Fibroblast of lung (primary cell): ENCODE data around the gene RRBP1. TPM values are rescaled to one million over a fixed set of nuclear protein-coding genes. Genes with fewer than 3 reads are reported as not detected.

ENCODE experiments used
- DNase-seq, 2 donors: peaks; one replicate each; pipeline versions ENCODE4 v3.0.0 to v3.0.0-alpha.2; 2010; ENCODE audit warnings: low read depth in 2 of 2
- H2AFZ ChIP-seq: 2 replicates; pipeline ENCODE4 v1.5.1; 2012; ENCODE audit warnings: low read length, control low read depth, inconsistent platforms
- H3K27ac ChIP-seq: 2 replicates; pipeline ENCODE4 v1.5.1; 2011; ENCODE audit warnings: low read length, control low read depth; ENCODE audit not compliant: insufficient read depth
- H3K27me3 ChIP-seq: 2 replicates; pipeline ENCODE4 v1.5.1; 2011; ENCODE audit warnings: mild to moderate bottlenecking, low read length; ENCODE audit not compliant: control insufficient read depth, insufficient read depth
- H3K36me3 ChIP-seq: 2 replicates; pipeline ENCODE4 v1.5.1; 2011; ENCODE audit warnings: low read length; ENCODE audit not compliant: control insufficient read depth, insufficient read depth
- H3K4me1 ChIP-seq: 2 replicates; pipeline ENCODE4 v1.5.1; 2011; ENCODE audit warnings: low read length; ENCODE audit not compliant: control insufficient read depth, insufficient read depth; ENCODE audit errors: extremely low read depth
- H3K4me2 ChIP-seq: 2 replicates; pipeline ENCODE4 v1.5.1; 2011; ENCODE audit warnings: low read length, control low read depth; ENCODE audit not compliant: insufficient read depth; ENCODE audit errors: extremely low read depth
- H3K4me3 ChIP-seq, 4 experiments: fragments of 200-600 bp in 1 of 4; sonication (generic) in 1 of 4; replicated peaks in 1 of 4; 2 replicates each; pipeline ENCODE4 v1.5.1; 2011 to 2016; ENCODE audit warnings: low read length in 4 of 4, low read depth in 3 of 4, mild to moderate bottlenecking in 3 of 4, control low read depth in 2 of 4, inconsistent platforms in 1 of 4, mixed read lengths in 1 of 4; ENCODE audit not compliant: insufficient read depth in 1 of 4; ENCODE audit errors: control extremely low read depth in 1 of 4
- H3K79me2 ChIP-seq: 2 replicates; pipeline ENCODE4 v1.5.1; 2012; ENCODE audit warnings: mild to moderate bottlenecking, low read length, inconsistent platforms; ENCODE audit not compliant: control insufficient read depth, insufficient read depth
- H3K9ac ChIP-seq: 2 replicates; pipeline ENCODE4 v1.5.1; 2011; ENCODE audit warnings: mild to moderate bottlenecking, low read length, control low read depth; ENCODE audit not compliant: insufficient read depth
- H3K9me3 ChIP-seq: 2 replicates; pipeline ENCODE4 v1.5.1; 2012; ENCODE audit warnings: low read depth, low read length; ENCODE audit not compliant: control insufficient read depth, insufficient read depth
- H4K20me1 ChIP-seq: 2 replicates; pipeline ENCODE4 v1.5.1; 2011; ENCODE audit warnings: low read length; ENCODE audit not compliant: control insufficient read depth, insufficient read depth; ENCODE audit errors: extremely low read depth
- EZH2 ChIP-seq: IDR thresholded peaks from 2 replicates; pipeline ENCODE4 v1.5.1; 2012; ENCODE audit warnings: low read length, control low read depth, mild to moderate bottlenecking; ENCODE audit errors: missing control alignments
- polyA plus RNA-seq, 2 donors: library from polyadenylated mRNA; depleted of rRNA in 1 of 2; stranded (reverse) in 1 of 2; unstranded in 1 of 2; fragments of >200 nt; gene quantifications; 2 replicates each; pipeline ENCODE4 v1.2.1, GENCODE V29; 2011 to 2012; ENCODE audit warnings: missing spikeins in 1 of 2
- total RNA-seq: library from RNA; depleted of rRNA; stranded (reverse); fragments of >200 nt; gene quantifications from 2 replicates; pipeline ENCODE4 v1.2.1, GENCODE V29; 2014
- TF ChIP-seq, protein P1 (sequence below), 2 donors: IDR thresholded peaks in 1 of 2; conservative IDR thresholded peaks in 1 of 2; 1 replicate in 1 of 2; 2 replicates in 1 of 2; pipeline ENCODE4 v1.5.1; 2011 to 2012; ENCODE audit warnings: low read length in 2 of 2, control low read depth in 1 of 2, inconsistent platforms in 1 of 2, low read depth in 1 of 2, mild to moderate bottlenecking in 1 of 2

RRBP1 gene
- total and polyA plus RNA-seq, 2 donors (not counting 1 experiment from before 2014, with no cell fraction given) = 169 to 233 TPM

GRCh38 chr20:17712201-17712600 is 30.2 kb upstream of the RRBP1 start:
- Histone ChIP-seq H3K9ac (no peak overlapping the region), H3K9me3 (no peaks in the 10 kb centered on the region), H4K20me1 (no peaks in the 10 kb centered on the region), H3K36me3 (no peaks in the 10 kb centered on the region), H3K4me2 (no peak overlapping the region), H2AFZ (no peak overlapping the region), H3K4me3 (no peak overlapping the region), H3K27me3 (peaks cover 4% of the 10 kb centered on the region), H3K79me2 (no peaks in the 10 kb centered on the region), H3K27ac (no peak overlapping the region), H3K4me1 (no peaks in the 10 kb centered on the region)
- no peak for TF ChIP-seq EZH2
- TF ChIP-seq, protein P1, sequence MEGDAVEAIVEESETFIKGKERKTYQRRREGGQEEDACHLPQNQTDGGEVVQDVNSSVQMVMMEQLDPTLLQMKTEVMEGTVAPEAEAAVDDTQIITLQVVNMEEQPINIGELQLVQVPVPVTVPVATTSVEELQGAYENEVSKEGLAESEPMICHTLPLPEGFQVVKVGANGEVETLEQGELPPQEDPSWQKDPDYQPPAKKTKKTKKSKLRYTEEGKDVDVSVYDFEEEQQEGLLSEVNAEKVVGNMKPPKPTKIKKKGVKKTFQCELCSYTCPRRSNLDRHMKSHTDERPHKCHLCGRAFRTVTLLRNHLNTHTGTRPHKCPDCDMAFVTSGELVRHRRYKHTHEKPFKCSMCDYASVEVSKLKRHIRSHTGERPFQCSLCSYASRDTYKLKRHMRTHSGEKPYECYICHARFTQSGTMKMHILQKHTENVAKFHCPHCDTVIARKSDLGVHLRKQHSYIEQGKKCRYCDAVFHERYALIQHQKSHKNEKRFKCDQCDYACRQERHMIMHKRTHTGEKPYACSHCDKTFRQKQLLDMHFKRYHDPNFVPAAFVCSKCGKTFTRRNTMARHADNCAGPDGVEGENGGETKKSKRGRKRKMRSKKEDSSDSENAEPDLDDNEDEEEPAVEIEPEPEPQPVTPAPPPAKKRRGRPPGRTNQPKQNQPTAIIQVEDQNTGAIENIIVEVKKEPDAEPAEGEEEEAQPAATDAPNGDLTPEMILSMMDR (conservative IDR thresholded peaks at IDR 0.05 in 1 of 2, IDR thresholded peaks at IDR 0.05 in 1 of 2; ENCODE audit: low read depth in 1 of 2, low read length in 2 of 2) = no peak
- no peak for DNase-seq

DNA sequence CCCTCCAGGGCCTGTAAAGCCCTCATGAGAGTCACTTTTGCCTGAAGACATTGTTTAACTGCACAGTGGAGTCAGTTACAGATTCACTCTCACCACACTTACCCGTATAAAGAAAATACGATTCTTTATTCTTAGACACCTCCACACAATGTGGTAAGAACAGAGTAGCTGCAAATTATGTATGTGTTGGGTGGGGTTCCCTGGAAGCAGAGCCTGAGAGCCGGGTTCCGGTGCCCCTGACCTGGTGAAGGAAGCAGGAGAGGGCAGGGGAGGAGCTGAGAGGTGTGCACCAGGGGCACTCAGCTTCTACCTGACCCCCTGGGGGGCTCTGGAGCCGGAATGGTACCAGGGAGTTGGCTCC is 29.2 kb upstream of the RRBP1 start:
- Histone ChIP-seq H3K27ac (no peak overlapping the region), H3K79me2 (no peaks in the 10 kb centered on the region), H3K36me3 (no peaks in the 10 kb centered on the region), H3K9me3 (no peaks in the 10 kb centered on the region), H2AFZ (no peak overlapping the region), H3K4me1 (no peaks in the 10 kb centered on the region), H3K4me2 (no peak overlapping the region), H4K20me1 (no peaks in the 10 kb centered on the region), H3K9ac (no peak overlapping the region), H3K27me3 (peaks cover 4% of the 10 kb centered on the region), H3K4me3 (no peak overlapping the region)
- DNase-seq = no peak
- TF ChIP-seq EZH2 = no peak
- TF ChIP-seq, protein P1 (conservative IDR thresholded peaks at IDR 0.05 in 1 of 2, IDR thresholded peaks at IDR 0.05 in 1 of 2; ENCODE audit: low read depth in 1 of 2, low read length in 2 of 2) = no peak

GRCh38 chr20:17710379-17711266 is 28.6 kb upstream of the RRBP1 start:
- DNase-seq = peak; percentile 11 to 36
- no peaks in the 10 kb centered on the region for H3K36me3 ChIP-seq
- H3K4me2 ChIP-seq = no peak overlapping the region
- no peaks in the 10 kb centered on the region for H3K4me1 ChIP-seq
- no peak overlapping the region for H3K9ac ChIP-seq
- TF ChIP-seq, protein P1 (conservative IDR thresholded peaks at IDR 0.05 in 1 of 2, IDR thresholded peaks at IDR 0.05 in 1 of 2; ENCODE audit: low read depth in 1 of 2, low read length in 2 of 2) = no peak
- no peak for TF ChIP-seq EZH2
- H3K27ac ChIP-seq = no peak overlapping the region
- no peaks in the 10 kb centered on the region for H4K20me1 ChIP-seq
- H3K4me3 ChIP-seq = no peak overlapping the region
- no peaks in the 10 kb centered on the region for H3K79me2 ChIP-seq
- no peaks in the 10 kb centered on the region for H3K9me3 ChIP-seq
- H2AFZ ChIP-seq = peak overlapping the region; percentile 75
- H3K27me3 ChIP-seq = peaks cover 4% of the 10 kb centered on the region
